Coronary artery (tissue), 2 donors: ENCODE results near the gene GALM.
"Not testable (repeated sequence)": the region's sequence is repeated elsewhere in the genome, so short reads cannot be mapped to it uniquely, and the experiment has no call there.

Experiments used
- DNase-seq: peaks from one replicate; pipeline ENCODE4 v3.0.0-alpha.2; 2017; ENCODE audit warnings: low spot score
- H3K27ac ChIP-seq, 2 donors: fragments of 200-600 bp; sonication (generic); one replicate each; pipeline ENCODE4 v1.5.1; 2016 to 2019
- H3K4me3 ChIP-seq: fragments of 200-600 bp; sonication (generic); 2 replicates; pipeline ENCODE4 v1.5.1; 2016; ENCODE audit warnings: mild to moderate bottlenecking, moderate library complexity
- TF ChIP-seq, protein P1 (sequence below): fragments of 200-600 bp; sonication (generic); IDR thresholded peaks from one replicate; pipeline ENCODE4 v1.5.1; 2019; ENCODE audit warnings: antibody characterized with exemption

The GALM gene

DNA sequence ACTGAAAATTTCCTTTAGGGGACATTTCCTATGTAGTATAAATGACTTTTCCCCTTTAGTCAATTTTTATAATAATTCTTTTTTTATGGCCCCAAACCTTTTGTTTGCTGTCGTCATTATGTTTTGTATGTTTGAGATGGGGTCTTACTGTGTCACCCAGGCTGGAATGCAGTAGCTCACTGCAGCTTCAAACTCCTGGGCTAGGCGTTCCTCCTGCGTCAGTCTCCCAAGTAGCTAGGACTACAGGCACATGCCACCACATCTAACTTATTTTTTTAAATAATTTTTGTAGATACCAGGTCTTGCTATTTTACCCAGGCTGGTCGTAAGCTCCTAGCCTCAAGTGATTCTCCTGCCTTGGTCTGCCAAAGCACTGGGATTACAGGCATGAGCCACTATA, 30.8 kb upstream of the GALM start:
- H3K27ac ChIP-seq = no peak overlapping the region
- no peak for DNase-seq
- H3K4me3 ChIP-seq = no peak overlapping the region
- TF ChIP-seq, protein P1, sequence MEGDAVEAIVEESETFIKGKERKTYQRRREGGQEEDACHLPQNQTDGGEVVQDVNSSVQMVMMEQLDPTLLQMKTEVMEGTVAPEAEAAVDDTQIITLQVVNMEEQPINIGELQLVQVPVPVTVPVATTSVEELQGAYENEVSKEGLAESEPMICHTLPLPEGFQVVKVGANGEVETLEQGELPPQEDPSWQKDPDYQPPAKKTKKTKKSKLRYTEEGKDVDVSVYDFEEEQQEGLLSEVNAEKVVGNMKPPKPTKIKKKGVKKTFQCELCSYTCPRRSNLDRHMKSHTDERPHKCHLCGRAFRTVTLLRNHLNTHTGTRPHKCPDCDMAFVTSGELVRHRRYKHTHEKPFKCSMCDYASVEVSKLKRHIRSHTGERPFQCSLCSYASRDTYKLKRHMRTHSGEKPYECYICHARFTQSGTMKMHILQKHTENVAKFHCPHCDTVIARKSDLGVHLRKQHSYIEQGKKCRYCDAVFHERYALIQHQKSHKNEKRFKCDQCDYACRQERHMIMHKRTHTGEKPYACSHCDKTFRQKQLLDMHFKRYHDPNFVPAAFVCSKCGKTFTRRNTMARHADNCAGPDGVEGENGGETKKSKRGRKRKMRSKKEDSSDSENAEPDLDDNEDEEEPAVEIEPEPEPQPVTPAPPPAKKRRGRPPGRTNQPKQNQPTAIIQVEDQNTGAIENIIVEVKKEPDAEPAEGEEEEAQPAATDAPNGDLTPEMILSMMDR = no peak

DNA sequence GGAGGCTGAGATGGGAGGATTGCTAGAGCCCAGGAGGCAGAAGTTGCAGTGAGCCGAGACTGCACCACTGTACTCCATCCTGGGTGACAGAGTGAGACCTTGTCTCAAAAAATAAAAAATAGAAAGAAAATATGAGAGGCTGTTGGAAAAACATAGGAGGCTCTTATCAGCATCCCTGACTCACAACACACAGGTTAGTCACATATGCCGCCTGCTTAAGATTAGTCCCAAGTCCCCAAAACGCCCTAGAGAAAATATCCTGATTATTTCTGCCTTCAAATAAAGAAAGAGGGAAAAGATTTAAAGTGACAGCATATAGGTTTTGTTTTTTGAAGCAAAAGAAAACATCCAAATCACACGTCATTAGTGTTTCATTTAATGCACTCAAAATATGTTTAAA, 29.8 kb upstream of the GALM start:
- no peak for DNase-seq
- H3K27ac ChIP-seq = no peak overlapping the region
- TF ChIP-seq, protein P1 = no peak
- no peak overlapping the region for H3K4me3 ChIP-seq

DNA sequence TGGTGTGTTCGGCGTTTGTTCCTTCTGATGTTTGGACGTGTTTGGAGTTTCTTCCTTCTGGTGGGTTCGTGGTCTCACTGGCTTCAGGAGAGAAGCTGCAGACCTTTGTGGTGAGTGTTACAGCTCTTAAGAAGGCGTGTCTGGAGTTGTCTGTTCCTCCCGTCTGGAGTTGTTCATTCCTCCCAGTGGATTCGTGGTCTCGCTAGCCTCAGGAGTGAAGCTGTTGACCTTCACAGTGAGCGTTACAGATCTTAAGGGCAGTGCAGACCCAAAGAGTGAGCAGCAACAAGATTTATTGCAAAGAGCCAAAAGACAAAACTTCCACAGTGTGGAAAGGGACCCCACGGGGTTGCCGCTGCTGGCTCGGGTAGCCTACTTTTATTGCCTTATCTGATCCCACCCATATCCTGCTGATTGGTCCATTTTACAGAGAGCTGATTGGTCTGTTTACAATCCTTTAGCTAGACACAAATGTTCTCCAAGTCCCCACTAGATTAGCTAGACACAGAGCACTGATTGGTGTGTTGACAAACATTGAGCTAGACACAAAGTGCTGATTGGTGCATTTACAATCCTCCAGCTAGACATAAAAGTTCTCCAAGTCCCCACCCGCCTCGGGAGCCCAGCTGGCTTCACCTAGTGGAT, 23.4 kb upstream of the GALM start:
- DNase-seq, H3K27ac ChIP-seq: not testable (repeated sequence)

DNA sequence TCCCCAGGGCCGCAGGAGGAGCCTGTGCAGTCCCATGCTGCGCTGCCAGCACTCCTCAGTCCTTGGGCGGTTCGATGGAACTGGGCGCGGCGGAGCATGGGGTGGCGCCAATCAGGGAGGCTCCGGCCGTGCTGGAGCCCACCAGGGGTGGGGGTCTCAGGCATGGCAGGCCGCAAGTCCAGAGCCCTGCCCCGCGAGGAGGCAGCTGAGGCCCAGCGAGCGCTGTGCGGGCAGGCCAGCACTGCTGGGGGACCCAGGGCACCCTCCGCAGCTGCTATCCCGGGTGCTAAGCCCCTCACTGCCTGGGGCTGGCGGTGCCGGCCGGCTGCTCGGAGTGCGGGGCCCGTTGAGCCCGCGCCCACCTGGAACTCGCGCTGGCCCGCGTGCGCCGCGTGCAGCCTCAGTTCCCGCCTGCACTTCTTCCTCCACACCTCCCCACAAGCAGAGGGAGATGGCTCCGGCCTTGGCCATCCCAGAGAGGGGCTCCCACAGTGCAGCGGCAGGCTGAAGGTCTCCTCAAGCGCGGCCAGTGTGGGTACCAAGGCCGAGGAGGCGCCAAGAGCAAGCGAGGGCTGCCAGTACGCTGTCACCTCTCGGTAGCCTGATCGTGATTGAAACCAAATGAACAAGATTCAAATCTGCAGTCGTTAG, 22.8 kb upstream of the GALM start:
- no peak overlapping the region for H3K27ac ChIP-seq
- no peak for DNase-seq
- no peak overlapping the region for H3K4me3 ChIP-seq
- TF ChIP-seq, protein P1 = no peak

More for the DNA sequence above, 23.4 kb upstream of the GALM start:
- not testable (repeated sequence) for H3K4me3 ChIP-seq

DNA sequence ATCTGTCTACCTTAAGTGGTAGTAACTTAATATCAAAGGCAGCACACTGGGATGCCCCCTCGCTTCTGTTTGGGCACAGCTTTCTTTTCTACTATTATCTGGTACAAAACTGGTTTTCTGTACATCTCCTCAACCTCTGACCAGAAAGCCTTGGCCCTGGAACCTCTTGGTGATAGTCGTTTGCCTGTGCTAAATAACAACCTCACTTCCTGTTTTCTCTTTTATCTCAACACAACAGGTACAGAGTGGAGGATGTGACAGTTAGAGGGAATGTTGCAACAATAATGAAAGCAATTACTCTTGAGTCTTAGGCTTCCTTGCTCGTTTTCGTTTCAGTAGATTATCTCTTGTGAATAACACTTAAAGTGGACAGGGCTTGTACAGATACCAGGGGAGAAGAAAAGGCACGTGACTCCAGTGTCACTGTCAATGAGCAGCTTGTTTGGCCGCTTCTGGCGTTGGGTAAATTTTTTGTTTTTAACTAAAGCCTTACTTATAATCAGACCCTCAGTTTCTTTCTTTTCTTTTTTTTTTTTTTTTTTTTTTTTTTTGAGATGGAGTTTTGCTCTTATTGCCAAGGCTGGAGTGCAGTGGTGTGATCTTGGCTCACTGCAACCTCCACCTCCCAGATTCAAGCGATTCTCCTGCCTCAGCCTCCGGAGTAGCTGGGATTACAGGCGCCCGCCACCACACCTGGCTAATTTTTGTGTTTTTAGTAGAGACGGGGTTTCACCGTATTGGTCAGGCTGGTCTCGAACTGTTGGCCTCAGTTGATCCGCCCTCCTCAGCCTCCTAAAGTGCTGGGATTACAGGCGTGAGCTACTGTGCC, 22.0 kb upstream of the GALM start:
- DNase-seq, H3K27ac ChIP-seq, H3K4me3 ChIP-seq: not testable (repeated sequence)

DNA sequence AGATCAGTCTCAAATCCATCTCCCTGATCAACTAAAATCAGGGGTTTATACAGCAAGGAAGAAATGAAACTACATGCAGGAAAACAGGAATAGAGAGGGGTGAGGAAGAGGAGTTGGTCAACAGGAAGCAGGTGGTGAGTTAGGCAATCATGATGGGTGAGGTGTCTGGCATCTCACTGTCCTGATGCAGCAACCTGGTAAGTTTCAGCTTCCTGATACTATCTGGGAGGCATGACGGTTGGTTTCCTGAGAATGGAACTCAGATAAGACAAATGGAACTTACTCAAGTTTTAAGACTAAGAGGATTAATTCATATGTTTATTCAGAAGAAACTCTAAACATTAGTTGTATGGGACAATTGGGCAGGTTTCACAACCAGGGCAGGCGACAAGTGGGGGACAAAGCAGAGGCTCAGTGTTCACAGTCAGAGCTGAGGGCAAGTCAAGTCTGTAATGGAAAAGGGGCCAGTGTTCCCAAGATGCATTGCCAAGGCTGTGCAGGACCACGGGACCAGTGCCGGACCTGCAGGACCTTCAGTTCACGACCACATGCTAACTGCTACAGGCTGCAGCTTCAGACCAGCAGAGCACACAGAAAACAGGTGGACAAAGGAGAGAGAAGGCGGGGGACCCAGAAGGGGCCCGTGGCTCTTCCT, 17.7 kb upstream of the GALM start:
- Histone ChIP-seq H3K27ac (no peak overlapping the region), H3K4me3 (no peak overlapping the region)
- DNase-seq = no peak
- TF ChIP-seq, protein P1 = no peak

DNA sequence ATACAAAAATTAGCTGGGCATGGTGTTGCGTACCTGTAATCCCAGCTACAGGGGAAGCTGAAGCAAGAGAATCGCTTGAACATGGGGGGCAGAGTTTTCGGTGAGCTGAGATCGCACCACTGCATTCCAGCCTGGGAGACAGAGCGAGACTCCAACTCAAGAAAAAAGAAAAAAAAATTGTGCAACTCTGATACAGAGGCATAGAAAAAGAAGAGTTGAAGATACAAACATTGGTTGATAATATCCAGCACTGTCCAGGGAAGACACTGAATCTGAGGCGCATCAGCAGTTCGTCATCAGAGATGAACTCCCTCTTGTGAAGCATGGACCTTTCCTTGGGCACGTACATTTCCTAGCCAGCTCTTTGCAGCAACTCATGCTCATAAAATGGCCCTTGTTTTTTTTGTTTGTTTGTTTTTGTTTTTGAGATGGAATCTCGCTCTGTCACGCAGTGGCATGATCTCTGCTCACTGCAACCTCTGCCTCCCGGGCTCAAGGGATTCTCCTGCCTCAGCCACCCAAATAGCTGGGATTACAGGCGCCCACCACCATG, 16.7 kb upstream of the GALM start:
- DNase-seq = no peak
- TF ChIP-seq, protein P1 = no peak
- H3K4me3 ChIP-seq = no peak overlapping the region
- no peak overlapping the region for H3K27ac ChIP-seq
